ENCODE data around the gene STIL.

Gene STIL

GRCh38 chr1:47252795-47253194, 61.2 kb downstream of the STIL start:
- no peak for DNase-seq (ENCODE audit: insufficient read length)
- TF ChIP-seq TAF1 (IDR thresholded peaks at IDR 0.05; ENCODE audit: borderline replicate concordance, low read depth, low read length) (no peak), POLR2AphosphoS5 (IDR thresholded peaks at IDR 0.05; ENCODE audit: low read depth, low read length) (no peak), POLR2A (IDR thresholded peaks at IDR 0.05; ENCODE audit: low read depth, low read length) (no peak)
- no peak for FAIRE-seq

GRCh38 chr1:47252369-47252768, 61.6 kb downstream of the STIL start:
- DNase-seq (ENCODE audit: insufficient read length) (no peak), FAIRE-seq (no peak)
- TF ChIP-seq TAF1 (IDR thresholded peaks at IDR 0.05; ENCODE audit: borderline replicate concordance, low read depth, low read length) (no peak), POLR2AphosphoS5 (IDR thresholded peaks at IDR 0.05; ENCODE audit: low read depth, low read length) (no peak), POLR2A (IDR thresholded peaks at IDR 0.05; ENCODE audit: low read depth, low read length) (no peak)

DNA sequence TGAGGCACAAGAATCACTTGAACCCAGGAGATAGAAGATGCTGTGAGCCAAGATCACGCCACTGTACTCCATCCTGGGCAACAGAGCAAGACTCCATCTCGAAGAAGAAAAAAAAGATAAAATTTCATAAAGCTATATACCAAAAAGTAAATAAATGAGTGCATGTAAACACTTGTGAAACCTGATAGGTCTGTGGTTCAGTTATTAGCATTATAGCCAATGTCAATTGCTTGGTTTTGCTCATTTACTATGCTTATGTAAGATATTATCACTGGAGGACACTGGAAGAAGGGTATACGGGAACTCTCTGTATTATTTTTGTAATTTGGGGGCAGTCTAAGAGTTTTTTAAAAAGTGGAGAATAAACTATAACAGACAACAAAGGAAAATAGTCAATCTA, 64.2 kb downstream of the STIL start:
- no peak for FAIRE-seq
- TF ChIP-seq TAF1 (IDR thresholded peaks at IDR 0.05; ENCODE audit: borderline replicate concordance, low read depth, low read length) (no peak), POLR2AphosphoS5 (IDR thresholded peaks at IDR 0.05; ENCODE audit: low read depth, low read length) (no peak), POLR2A (IDR thresholded peaks at IDR 0.05; ENCODE audit: low read depth, low read length) (no peak)
- DNase-seq (ENCODE audit: insufficient read length): no peak

DNA sequence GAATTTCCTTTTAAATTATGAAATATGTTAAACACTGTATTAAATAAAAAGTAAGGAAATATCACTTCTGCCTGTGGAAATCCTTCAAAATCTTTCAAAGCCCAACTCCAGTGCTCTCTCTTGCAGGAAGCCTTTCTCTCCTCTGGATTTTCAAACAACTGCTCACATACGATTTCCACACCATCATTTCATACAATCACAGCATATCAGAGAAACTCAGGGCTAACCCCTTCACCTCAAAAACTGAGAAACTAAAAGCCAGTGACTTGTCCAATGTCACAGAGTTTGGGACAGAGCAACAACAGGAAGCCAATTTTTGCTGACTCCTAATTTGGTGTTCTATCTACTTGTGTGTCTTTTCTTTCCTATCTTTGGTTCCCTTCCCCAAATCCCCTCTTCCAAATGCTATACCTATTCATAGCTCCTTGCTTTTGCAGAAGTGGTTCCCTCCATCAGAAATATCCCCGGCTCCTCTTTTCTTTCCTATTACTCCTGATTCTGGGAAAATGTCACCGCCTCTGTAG, 69.5 kb downstream of the STIL start:
- no peak for FAIRE-seq
- no peak for DNase-seq (ENCODE audit: insufficient read length)
- TF ChIP-seq POLR2A (IDR thresholded peaks at IDR 0.05; ENCODE audit: low read depth, low read length): no peak
- TF ChIP-seq POLR2AphosphoS5 (IDR thresholded peaks at IDR 0.05; ENCODE audit: low read depth, low read length): no peak
- TF ChIP-seq TAF1 (IDR thresholded peaks at IDR 0.05; ENCODE audit: borderline replicate concordance, low read depth, low read length): no peak

DNA sequence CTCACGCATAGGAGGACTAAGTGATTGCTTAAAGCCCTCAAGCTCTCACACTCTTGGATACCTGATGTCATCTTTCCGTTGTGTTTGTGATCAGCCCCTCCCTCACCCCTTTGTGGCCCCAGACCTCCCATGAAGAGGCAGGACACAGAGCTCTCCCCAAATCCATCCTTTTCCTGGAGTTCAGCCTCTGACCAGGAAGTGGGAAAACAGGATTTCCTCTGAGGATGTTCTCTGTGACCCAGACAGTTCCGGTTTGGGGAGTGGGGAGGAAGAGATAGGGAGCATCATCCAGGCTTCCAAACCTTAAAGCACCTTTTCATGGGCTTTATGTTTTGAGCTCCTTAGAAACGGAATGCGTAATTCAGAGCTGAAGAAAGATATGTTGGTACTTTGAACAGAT, 70.0 kb downstream of the STIL start:
- no peak for TF ChIP-seq POLR2AphosphoS5 (IDR thresholded peaks at IDR 0.05; ENCODE audit: low read depth, low read length)
- TF ChIP-seq POLR2A (IDR thresholded peaks at IDR 0.05; ENCODE audit: low read depth, low read length): no peak
- TF ChIP-seq TAF1 (IDR thresholded peaks at IDR 0.05; ENCODE audit: borderline replicate concordance, low read depth, low read length): no peak
- no peak for DNase-seq (ENCODE audit: insufficient read length)
- FAIRE-seq: no peak

- TF ChIP-seq TAF1 (IDR thresholded peaks at IDR 0.05; ENCODE audit: borderline replicate concordance, low read depth, low read length) (no peak), POLR2AphosphoS5 (IDR thresholded peaks at IDR 0.05; ENCODE audit: low read depth, low read length) (no peak), POLR2A (IDR thresholded peaks at IDR 0.05; ENCODE audit: low read depth, low read length) (no peak)
- DNase-seq (ENCODE audit: insufficient read length): no peak
- FAIRE-seq: no peak
These were observed 72.5 kb downstream of the STIL start for GRCh38 chr1:47241114-47242113.

DNA sequence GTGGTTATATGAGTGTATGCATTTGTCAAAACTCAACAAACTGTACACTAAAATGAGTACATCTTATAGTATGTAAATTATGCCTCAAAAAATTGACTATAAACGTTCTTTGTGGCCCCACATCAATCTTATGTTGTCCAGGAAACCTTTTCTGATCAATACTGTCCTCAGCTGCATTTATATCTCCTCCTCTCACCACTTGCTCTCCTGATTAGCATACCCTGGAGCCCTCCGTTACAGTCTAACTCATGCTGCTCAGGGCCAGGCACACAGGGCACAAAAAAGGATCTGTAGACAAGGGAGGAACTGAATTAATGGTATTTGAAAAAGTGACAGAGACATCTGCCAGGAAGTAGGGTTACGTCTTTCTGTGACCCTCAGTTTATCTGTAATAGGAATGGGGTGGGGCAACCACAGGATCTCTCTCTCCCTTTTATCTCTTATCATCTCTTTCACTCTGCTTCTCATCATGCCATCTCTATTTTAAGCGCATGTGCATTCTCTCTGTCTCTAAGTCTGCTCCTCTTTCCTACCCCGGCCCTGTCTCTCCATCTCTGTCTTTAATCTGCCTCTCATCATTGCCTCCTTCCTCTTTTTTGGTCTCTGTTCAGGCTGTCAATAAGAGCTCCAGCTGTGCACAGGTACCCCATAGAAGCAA, 74.9 kb downstream of the STIL start:
- no peak for DNase-seq (ENCODE audit: insufficient read length)
- no peak for TF ChIP-seq POLR2A (IDR thresholded peaks at IDR 0.05; ENCODE audit: low read depth, low read length)
- no peak for TF ChIP-seq TAF1 (IDR thresholded peaks at IDR 0.05; ENCODE audit: borderline replicate concordance, low read depth, low read length)
- TF ChIP-seq POLR2AphosphoS5 (IDR thresholded peaks at IDR 0.05; ENCODE audit: low read depth, low read length): no peak
- no peak for FAIRE-seq

DNA sequence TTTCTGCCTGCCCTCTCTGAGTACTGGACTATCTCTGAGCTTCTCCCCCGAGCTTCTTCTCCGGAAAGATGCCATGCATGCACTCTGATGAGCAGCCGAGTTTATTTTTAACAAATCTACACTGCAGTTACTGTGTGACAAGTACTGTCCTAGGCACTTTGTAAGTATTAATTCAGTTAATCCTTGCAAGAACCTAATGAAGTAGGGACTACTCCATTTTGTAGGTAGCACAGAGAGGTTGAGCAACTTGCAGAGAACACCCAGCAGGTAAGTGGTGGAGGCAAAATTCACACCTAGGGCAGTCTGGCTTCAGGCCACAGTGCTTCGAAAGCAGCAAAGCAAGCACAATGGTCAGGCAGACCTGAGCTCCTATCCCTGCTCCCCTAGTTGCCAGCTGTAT, 78.1 kb downstream of the STIL start:
- no peak for DNase-seq (ENCODE audit: insufficient read length)
- TF ChIP-seq TAF1 (IDR thresholded peaks at IDR 0.05; ENCODE audit: borderline replicate concordance, low read depth, low read length): no peak
- no peak for TF ChIP-seq POLR2AphosphoS5 (IDR thresholded peaks at IDR 0.05; ENCODE audit: low read depth, low read length)
- no peak for TF ChIP-seq POLR2A (IDR thresholded peaks at IDR 0.05; ENCODE audit: low read depth, low read length)
- FAIRE-seq: no peak

- FAIRE-seq (no peak), DNase-seq (ENCODE audit: insufficient read length) (no peak)
- TF ChIP-seq POLR2A (IDR thresholded peaks at IDR 0.05; ENCODE audit: low read depth, low read length): no peak
- no peak for TF ChIP-seq TAF1 (IDR thresholded peaks at IDR 0.05; ENCODE audit: borderline replicate concordance, low read depth, low read length)
- TF ChIP-seq POLR2AphosphoS5 (IDR thresholded peaks at IDR 0.05; ENCODE audit: low read depth, low read length): no peak
These were observed 78.7 kb downstream of the STIL start for GRCh38 chr1:47235241-47235681.

GRCh38 chr1:47233186-47233585, 80.8 kb downstream of the STIL start:
- no peak for TF ChIP-seq POLR2AphosphoS5 (IDR thresholded peaks at IDR 0.05; ENCODE audit: low read depth, low read length)
- no peak for DNase-seq (ENCODE audit: insufficient read length)
- no peak for FAIRE-seq

DNA sequence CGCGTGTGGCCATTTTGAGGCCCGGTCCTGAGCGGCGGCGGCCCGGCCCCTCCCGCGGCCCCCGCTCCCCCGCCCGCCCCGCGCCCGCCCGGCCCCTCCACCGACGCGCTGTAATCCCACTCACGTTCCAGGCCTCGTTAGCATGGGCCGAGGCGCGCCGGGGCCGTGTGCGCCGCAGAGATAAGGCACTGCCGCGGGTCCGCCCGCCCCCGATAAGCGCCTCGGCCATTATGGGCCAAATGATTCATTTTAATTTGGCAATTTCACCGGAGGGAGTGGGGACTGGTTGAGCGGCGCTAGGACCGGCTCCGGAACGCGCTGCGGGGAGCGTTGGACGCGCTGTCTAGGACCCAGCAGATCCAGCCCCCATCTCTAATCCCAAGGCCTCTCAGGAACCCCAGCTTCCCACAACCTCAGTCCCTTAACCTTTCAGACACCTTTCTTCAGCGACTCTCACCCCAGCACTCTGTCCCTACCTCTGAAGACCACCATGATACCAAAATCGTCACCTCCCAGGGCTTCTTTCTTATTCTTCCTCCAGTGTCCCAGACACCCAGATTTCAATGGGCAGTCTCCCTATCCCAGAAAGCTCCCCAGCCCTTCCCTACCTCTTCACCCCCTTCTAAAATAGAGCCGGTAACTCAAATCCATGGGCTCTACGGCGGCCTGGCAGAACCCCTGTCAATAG, 81.6 kb downstream of the STIL start, which contains the start of gene TAL1:
Gene TAL1, minus strand, starts transcription at position 39 of the 688 bp plus-strand sequence. CDS start 6,337 bp downstream, outside the sequence.
- no peak for DNase-seq (ENCODE audit: insufficient read length)
- TF ChIP-seq POLR2AphosphoS5 (IDR thresholded peaks at IDR 0.05; ENCODE audit: low read depth, low read length) (no peak), TAF1 (IDR thresholded peaks at IDR 0.05; ENCODE audit: borderline replicate concordance, low read depth, low read length) (no peak), POLR2A (IDR thresholded peaks at IDR 0.05; ENCODE audit: low read depth, low read length) (no peak)
- FAIRE-seq: no peak

Data from GM12892 (cell line).